Stimulated activated CD4-positive, alpha-beta T cell treated with anti-CD3 and anti-CD28 coated beads, Interleukin-2, amount 100 ng/mL, for 48 hours (primary cell): ENCODE data around the gene ARHGAP11A.
A peak's percentile ranks its signal among the peaks of the same experiment; 100 is the strongest.
"Not testable (repeated sequence)": the region's sequence is repeated elsewhere in the genome, so short reads cannot be mapped to it uniquely, and the experiment has no call there.

Experiments used
- DNase-seq, 2 donors: peaks; one replicate each; pipeline ENCODE4 v3.0.0-alpha.2; 2020

The ARHGAP11A gene, protein sequence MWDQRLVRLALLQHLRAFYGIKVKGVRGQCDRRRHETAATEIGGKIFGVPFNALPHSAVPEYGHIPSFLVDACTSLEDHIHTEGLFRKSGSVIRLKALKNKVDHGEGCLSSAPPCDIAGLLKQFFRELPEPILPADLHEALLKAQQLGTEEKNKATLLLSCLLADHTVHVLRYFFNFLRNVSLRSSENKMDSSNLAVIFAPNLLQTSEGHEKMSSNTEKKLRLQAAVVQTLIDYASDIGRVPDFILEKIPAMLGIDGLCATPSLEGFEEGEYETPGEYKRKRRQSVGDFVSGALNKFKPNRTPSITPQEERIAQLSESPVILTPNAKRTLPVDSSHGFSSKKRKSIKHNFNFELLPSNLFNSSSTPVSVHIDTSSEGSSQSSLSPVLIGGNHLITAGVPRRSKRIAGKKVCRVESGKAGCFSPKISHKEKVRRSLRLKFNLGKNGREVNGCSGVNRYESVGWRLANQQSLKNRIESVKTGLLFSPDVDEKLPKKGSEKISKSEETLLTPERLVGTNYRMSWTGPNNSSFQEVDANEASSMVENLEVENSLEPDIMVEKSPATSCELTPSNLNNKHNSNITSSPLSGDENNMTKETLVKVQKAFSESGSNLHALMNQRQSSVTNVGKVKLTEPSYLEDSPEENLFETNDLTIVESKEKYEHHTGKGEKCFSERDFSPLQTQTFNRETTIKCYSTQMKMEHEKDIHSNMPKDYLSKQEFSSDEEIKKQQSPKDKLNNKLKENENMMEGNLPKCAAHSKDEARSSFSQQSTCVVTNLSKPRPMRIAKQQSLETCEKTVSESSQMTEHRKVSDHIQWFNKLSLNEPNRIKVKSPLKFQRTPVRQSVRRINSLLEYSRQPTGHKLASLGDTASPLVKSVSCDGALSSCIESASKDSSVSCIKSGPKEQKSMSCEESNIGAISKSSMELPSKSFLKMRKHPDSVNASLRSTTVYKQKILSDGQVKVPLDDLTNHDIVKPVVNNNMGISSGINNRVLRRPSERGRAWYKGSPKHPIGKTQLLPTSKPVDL

DNA sequence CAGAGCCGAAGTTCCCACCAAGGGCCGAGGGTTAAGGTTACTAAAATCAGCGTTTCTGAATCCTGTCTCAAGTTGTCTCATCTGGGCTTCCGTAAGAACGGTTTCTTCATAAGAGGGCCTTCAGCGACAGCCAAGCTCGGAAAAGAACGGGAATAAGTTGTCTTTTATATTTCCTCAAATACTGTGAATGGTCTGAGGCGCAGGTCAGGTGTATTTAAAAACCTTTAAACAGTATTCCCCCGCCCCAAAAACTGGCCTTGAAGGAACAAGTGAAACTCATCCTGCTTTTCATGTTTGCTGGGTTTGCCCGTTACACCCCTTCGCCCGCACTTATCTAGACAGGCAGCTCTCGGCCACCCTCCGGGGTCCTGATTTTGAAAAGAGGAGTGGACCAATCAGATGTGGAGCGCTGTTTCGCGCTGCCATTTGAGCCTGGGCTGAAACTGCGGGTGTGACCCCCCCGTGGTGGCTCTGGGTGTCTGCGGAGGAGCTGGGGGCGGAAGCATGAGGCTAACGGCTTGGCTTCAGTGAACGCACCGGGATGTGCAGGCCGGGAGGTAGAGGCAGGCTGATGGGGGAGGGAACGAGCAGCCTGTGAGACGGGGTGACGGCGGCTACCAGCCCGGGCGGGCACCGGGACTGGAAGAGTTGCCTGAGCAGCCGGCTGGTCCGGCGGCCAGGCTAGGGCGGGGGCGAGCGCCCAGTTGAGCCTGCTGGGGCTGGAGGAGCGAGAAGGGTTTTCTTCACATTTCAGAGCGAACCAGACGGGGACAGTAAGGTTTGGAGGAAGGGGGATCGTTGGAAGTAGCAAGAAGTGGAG, at the start of gene ARHGAP11A:
Gene ARHGAP11A, plus strand, starts transcription at position 454 of the 820 bp plus-strand sequence. CDS start 708 bp downstream, outside the sequence.
- peak; percentile 70 to 74 for DNase-seq

DNA sequence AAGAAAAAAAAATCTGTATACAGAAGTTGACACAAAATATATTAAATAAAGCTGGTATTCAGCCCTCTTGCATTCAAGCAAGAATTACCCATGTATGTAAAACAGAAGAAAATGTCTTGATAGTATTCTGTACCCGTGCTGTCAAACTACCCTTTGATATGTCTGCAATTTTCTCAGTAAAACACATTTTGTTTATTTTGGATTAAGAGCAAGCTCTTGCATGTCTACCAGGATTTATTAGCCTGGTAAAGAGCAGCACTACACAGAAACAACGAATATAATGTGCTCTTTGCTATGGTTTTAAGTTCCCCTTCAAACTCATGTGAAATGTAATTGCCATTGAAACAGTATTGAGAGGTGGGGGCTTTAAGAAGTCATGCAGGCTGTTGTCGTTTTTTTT, 46.3 kb upstream of the ARHGAP11A start:
- not testable (repeated sequence) for DNase-seq

DNA sequence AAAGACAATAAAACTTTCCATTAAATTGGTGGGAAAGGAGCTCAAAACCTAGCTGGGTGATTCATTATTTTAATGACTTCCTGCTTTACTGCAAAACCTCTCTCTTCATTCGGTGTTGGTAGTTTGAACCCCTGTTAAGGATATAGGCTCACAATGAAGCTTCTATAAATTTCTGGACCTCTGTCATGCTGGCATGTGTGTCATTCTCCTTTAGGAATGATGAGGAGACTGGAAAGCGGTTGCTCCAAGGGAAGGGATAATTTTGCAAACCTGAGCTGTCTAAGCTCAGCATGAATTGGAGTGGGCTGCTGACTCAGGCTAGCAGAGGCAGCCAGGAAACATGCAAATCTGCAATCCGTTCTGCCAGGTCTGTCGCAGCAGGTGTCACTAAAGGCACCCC, 36.8 kb upstream of the ARHGAP11A start:
- not testable (repeated sequence) for DNase-seq

DNA sequence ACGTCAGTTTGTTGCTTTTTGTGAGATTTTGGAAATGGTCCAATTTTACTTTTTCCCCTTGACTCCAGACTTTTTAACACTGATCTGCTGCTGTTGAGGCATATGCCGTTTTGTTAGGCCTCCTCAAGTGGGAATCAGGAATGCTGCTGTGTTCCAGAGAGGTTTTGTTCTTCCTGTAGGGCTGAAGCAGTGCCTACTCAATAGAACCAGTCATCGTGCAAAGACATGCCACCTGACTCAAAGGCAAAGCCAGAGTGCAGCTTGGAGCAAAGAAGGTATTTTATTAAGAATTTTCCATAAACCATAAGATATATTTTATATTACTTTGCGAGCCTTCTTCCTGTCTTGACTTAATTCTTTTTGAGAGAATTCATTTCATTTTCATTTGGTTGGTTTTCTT, 29.5 kb upstream of the ARHGAP11A start:
- not testable (repeated sequence) for DNase-seq

DNA sequence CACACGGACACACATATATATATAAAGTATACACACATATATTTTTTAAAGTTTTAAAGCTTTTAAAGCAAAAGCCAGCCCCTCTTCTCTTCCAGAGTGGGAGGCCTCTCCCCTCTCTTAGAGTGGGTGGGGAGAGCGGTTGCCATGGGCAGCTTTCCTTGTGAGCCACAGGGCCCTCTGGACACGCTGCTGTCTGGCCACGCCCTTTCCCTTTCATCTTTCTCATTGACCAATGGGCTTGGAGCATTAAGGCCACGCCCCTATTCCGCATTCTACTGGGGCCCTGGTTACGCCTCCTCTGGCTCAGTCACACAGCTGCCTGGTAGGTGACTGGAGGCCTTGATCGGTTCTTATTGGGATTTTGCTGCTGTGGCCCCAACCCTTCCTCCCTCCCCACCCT, 22.2 kb upstream of the ARHGAP11A start, which contains the start of gene GOLGA8N:
Gene GOLGA8N, plus strand, starts transcription at position 306 of the 400 bp plus-strand sequence.
- DNase-seq = not testable (repeated sequence)

DNA sequence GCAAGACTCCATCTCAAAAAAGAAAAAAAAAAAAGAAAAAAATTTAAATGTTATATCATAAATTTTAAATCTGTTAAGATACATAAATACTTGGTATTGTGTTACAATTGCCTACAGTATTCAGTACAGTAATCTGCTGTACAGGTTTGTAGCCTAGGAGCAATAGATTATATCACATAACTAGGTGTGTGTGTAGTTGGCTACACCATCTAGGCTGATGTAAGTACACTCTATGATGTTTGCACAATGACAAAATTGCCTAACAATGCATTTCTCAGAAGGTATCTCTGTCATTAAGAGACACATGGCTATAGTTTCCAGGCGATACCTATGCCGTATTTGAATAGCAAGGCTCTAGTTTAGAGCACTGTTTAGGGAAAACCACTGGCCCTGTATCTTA, 5.8 kb upstream of the ARHGAP11A start:
- DNase-seq = not testable (repeated sequence)

DNA sequence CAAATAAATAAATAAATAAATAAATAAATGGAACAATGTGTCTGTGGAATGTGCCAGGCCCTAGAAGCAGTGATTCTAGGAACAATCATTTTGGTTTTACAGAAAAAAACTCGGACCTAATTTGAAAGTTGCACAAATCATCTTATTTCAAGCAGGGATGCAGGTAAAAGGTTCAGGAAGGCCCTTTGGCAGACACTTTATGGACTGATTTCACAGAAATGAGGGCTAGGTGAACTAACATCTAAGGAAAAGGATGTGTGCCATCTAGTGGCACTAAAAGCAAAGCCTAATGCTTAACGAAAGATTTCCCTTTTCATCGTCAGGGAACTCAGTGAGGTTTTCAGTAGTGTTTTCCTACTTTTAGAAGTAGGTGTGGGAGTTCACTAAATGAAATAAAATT, 4.6 kb upstream of the ARHGAP11A start:
- not testable (repeated sequence) for DNase-seq

DNA sequence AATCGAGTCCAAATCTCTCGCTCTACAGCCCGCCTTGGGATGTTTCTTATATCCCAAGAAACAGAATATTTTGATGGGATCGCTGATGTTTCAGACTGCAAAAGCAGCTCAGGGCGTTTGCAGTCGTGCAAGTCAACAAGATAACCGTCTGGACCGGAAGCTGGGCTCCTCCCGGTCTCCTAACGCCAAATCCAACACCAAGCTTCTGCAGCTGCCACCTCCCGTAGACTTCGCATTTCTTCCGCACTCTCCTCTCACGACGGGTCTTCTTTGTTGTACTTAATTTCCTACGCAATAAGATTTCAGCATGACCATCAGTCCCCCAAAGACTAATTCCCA, 623 bp upstream of the ARHGAP11A start:
- DNase-seq = not testable (repeated sequence)

DNA sequence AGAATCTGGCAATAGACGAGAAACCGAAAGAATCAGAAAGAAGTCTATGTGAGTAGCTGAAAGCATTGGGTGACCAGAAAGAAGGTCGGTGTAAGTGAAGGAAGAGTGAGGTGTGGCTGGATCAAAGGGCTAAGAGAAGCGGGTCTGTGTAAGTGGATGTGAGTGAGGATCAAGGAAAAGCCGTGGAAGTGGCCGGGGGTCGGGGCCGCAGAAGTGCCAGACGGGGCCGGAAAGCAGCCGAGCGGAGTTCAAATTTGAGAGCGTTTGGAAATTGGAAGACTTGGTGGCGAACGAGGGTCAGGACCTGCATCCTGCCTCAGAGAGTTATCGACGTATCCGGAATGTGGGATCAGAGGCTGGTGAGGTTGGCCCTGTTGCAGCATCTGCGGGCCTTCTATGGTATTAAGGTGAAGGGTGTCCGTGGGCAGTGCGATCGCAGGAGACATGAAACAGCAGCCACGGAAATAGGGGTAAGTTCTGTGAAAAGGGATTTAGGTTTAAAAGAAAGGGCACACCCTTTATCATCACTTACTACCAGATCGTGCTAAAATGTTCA, 645 bp downstream of the ARHGAP11A start:
- not testable (repeated sequence) for DNase-seq

DNA sequence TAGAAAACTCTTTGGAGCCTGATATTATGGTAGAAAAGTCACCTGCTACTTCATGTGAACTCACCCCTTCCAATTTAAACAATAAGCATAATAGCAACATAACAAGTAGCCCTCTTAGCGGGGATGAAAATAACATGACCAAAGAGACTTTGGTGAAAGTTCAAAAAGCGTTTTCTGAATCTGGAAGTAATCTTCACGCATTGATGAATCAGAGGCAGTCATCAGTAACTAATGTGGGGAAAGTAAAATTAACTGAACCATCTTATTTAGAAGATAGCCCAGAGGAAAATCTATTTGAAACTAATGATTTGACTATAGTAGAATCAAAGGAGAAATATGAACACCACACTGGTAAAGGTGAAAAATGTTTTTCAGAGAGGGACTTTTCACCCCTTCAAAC, 21.1 kb downstream of the ARHGAP11A start:
- DNase-seq = no peak

DNA sequence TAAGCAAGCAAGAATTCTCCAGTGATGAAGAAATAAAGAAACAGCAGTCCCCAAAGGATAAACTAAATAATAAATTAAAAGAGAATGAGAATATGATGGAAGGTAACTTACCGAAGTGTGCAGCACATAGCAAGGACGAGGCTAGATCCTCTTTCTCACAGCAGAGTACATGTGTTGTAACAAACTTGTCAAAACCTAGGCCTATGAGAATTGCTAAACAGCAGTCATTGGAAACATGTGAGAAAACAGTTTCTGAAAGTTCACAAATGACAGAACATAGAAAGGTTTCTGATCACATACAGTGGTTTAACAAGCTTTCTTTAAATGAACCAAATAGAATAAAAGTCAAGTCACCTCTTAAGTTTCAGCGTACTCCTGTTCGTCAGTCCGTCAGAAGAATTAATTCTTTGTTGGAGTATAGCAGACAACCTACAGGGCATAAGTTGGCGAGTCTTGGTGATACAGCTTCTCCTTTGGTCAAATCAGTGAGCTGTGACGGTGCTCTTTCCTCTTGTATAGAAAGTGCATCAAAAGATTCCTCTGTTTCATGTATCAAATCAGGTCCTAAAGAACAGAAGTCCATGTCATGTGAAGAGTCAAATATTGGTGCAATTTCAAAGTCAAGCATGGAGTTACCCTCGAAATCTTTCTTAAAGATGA, 21.7 kb downstream of the ARHGAP11A start:
- no peak for DNase-seq

DNA sequence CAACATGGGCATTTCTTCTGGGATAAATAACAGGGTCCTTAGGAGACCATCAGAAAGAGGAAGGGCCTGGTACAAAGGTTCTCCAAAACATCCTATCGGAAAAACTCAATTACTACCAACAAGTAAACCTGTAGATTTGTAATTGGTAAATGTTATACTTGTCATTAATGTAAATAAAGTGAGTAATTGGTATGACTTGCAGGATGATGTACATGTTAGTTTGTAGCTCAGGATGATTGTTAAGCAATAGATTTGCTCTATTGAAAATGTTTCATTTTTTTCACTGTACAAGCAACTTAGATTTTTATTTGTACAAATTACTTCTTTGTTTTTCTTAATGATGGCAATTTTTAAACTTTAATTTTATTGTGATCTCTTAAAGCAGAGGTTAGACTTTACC, 22.4 kb downstream of the ARHGAP11A start:
- DNase-seq = no peak

DNA sequence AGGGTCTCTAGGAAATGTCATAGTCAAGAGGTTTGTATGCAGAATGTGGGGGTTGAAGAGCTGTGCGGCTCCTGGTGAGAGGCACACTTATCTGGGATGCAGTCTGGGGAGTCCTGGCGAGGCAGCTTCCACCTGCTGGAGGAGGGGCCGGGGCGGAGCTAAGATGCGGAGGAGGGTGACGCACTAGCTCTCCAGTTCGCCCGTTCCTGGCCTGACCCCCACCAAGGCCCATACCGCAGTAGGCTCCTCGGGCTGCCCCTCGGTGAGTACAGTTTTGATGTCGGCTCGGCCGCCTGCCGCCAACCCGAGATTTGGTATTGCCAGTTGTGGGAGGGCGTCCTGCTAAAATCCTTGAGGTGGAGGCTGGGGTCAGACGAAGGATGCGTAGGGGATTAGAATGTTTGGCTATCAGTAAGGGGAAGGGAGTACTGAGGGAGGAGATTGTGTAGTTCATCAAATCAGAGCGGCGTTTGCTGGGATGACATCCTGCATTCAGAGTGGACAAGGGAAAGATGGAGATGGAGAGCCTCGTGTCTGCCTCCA, 26.3 kb downstream of the ARHGAP11A start, which contains the start of gene SCG5:
Gene SCG5, plus strand, starts transcription at position 194 of the 543 bp plus-strand sequence. CDS start 1,883 bp downstream, outside the sequence.
- no peak for DNase-seq

DNA sequence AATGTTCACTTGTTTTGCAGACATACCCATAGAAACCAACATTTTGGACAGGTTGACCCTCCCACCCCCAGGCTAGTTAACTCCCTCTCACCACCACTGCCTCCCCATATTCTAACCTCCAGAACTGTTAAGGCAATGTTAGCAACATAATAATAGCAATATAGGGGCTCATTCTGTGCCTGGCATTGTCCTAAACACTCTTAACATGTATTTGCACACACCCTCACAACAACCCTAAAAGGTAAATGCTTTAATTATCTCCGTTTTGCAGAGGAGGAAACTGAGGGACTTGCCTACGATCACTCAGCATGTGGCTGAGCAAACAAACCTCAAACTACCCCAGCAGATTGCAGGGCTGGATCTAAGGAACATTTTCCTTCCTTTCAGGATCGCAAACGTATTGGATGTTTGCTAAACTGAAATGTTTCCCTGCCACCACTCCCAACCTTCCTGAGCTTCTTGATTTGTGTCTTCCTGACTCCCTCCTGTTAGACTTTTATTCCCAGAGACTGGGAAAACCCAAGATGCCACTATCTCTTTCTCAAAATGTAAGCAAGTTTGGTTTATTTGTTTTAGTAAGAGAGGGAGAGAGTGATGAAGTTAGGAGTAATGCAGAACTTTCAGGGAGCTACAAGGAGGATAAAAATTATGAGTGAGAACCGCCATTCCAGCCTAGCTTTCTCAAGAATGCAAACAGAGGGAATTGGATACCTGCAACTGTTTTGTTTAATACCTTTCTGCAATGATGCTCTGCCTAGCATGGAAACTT, 27.5 kb downstream of the ARHGAP11A start:
- no peak for DNase-seq

DNA sequence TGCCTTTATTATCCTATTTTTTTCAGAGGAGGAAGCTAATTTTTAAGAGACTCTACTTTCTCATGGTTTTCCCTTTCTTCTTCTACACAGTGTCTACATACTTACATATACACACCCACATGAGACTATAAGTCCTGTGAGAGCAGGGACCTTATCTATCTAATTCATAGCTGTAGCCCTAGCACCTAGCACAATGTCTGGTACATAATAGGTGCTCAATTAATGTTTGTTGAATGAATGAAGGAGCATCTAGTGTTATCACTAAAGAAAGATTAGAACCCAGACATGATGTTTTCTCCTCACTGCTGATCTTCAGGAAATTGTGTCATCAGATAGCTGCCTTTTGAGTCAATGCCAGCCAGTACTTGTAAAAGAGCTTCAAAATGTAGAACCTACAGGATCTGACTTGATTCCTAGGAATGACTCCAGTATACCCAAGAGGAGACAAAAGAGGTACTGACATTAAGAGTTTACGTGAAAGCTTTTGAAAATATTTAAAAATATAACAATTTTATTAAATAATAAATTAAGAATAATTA, 28.7 kb downstream of the ARHGAP11A start:
- no peak for DNase-seq

DNA sequence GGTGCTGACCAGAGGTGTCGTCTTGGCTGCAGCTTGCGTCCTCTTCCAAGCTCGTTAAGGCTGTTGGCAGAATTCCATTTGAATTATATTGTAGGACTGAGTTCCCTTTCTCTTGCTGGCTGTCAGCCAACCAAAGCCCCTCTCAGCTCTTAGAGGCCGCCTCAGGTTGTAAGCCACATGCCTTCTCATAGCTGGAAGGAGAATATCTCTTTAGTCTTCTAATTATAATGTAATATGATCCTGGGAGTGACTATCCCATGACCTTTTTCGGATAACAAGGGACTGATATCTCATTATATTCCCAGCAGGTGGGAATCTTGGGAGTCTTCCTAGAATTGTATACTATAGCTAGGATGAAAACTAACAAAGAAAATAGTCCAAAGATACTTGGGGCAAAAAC, 31.0 kb downstream of the ARHGAP11A start:
- DNase-seq = no peak

DNA sequence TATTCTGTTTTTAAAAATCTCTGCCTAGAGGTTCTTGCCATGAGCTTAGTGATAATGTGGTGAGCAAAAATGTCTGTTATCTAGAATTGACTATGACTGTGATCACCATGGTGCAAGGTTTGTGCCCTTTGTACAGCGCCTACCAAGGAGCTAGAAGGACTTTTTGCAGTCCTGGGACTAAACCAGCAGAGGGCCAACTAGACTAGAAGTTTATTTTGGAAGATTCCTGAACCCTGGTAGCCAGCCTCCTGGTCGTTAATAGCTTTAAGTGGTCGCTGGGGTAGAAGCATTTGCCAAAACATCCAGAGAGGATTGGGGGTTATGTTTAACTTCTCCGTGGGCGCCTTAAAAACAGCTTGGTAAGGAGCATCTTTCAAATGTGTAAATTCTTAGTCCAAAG, 34.0 kb downstream of the ARHGAP11A start:
- DNase-seq = no peak

DNA sequence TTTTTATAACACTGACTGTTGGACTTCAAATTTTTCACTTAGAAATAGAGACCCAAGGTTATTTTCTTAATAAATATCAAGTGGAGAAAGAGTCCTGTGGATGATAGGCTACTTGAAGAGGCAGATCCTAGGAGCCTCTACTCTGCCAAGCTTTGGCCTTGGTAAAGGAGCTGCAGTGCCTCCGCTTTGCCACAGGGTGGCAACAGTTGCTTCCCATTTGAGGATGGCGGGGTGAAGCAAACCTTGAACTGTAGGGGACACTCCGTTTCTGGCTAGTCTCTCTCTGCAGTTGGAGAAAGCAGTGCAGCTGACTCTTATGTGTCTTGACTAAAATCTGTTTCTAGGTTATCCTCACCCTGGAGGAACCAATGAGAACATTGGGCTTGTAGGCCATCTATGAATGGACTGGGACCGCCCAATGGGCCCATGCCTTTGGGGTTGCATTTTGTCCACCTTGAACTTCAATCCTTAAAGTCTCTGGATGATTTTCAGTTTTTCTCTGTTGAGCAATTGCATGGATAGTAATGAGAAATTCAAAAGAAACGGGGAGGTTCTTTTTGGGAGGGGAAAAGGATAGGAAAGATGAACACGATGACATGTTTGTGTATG, 36.0 kb downstream of the ARHGAP11A start:
- DNase-seq = peak; percentile 41 to 56

DNA sequence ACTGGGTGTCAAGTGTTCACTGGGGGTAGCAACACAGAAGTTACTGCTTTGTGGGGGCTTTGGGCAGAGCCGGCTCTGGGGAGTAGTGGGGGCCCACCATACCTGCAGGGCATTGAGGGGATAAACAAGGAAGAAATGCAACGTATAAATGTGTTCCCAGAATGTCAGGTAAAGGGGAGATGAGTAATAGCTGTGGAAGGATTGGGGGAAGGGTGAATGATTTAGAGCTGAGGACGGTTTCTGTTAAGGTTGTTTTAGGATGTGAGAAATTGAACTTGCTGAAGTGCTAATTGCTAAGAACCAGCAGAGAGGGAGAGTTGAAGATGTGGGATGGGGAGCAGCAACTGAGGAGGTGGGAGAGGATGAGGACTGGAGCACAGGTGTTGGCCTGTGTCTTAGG, 36.9 kb downstream of the ARHGAP11A start:
- no peak for DNase-seq

DNA sequence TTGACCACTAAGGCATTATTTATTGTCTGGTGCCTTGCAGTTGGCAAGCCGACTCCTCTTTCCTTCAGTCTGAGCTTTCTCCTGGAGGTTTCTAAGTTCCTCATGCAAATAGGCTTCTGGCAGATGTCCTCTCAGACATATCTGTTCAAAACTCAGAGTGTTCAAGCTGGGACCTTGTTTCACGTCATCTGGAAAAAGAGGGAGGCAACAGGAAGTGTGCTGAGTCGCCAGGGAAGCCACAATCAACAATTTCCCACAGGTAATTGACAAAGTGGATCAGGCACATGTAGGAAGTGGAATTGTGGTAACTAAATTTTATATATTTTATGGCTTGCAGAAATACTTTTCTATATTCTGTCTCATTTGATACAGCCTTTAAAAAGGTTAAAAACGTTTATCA, 40.8 kb downstream of the ARHGAP11A start:
- no peak for DNase-seq
